Ovary (tissue), 9 donors: ENCODE measurements around the gene RSPH1. TPM values are rescaled to one million over a fixed set of nuclear protein-coding genes. Genes with fewer than 3 reads are reported as not detected.

Source experiments
- DNase-seq, 5 donors: peaks; one replicate each; pipeline ENCODE4 v3.0.0-alpha.2; 2019 to 2020
- H3K27ac ChIP-seq, 2 donors: fragments of 200-600 bp; one replicate each; pipeline versions ENCODE4 v1.5.1 to v1.8.0; 2019 to 2022
- H3K27me3 ChIP-seq: fragments of 200-600 bp; one replicate; pipeline ENCODE4 v1.8.0; 2022
- H3K36me3 ChIP-seq: fragments of 200-600 bp; sonication (generic); one replicate; pipeline ENCODE4 v1.5.1; 2019
- H3K4me1 ChIP-seq: one replicate; pipeline ENCODE4 v1.8.1; 2013; ENCODE audit warnings: mild to moderate bottlenecking, moderate library complexity; ENCODE audit not compliant: insufficient read depth
- H3K4me3 ChIP-seq: fragments of 200-600 bp; sonication (generic); one replicate; pipeline ENCODE4 v1.5.1; 2017
- H3K9me3 ChIP-seq, 2 donors: fragments of 200-600 bp in 1 of 2; sonication (generic) in 1 of 2; one replicate each; pipeline versions ENCODE4 v1.5.1 to v1.8.1; 2013 to 2019; ENCODE audit warnings: mild to moderate bottlenecking in 1 of 2, moderate library complexity in 1 of 2
- CTCF ChIP-seq, 3 donors: fragments of 450-650 bp in 2 of 3; fragments of 200-600 bp in 1 of 3; IDR thresholded peaks; one replicate each; pipeline versions ENCODE4 v1.5.1 to v1.8.0; 2016 to 2022; ENCODE audit warnings: antibody characterized with exemption in 3 of 3, mild to moderate bottlenecking in 1 of 3
- EP300 ChIP-seq: sonication (generic); formaldehyde crosslinking; IDR thresholded peaks from one replicate; pipeline ENCODE4 v1.6.1; 2017; ENCODE audit warnings: antibody characterized with exemption
- POLR2A ChIP-seq: fragments of 450-650 bp; IDR thresholded peaks from one replicate; pipeline ENCODE4 v1.6.1; 2017; ENCODE audit warnings: antibody characterized with exemption, mild to moderate bottlenecking, moderate library complexity
- WGBS, 3 donors: extraction: QIAGEN DNeasy Blood & Tissue Kit in 1 of 3; methylation state at CpG; one replicate each; pipeline versions ENCODE4 v1.1.5 to v1.1.7; 2013 to 2017; 5-methylcytosine and 5-hydroxymethylcytosine counted together
- intact Hi-C, 4 donors: fragments of 100-400 bp; cut with DNase I; formaldehyde crosslinking; loops; one replicate each; pipeline versions ENCODE4 v1.11.0 to v1.15.1; 2022 to 2023
- polyA plus RNA-seq, 2 donors: library from polyadenylated mRNA; stranded (reverse); fragments of 200-250 nt in 1 of 2; fragments of 350-450 nt in 1 of 2; fragmentation: Illumina TruSeq in 1 of 2; extraction: RNeasy Lipid Tissue Mini Kit (QIAGEN cat#74804) in 1 of 2; gene quantifications; one replicate each; pipeline ENCODE4 v1.2.3, GENCODE V29; 2013 to 2014
- total RNA-seq, 7 donors: library from RNA; depleted of rRNA in 2 of 7; stranded (reverse); fragments of >200 nt in 2 of 7; fragmentation: NEBNext Ultra II Directional in 3 of 7; extraction: Animal tissue kit (Norgen Biotek cat#: 25700) in 3 of 7; gene quantifications; one replicate each; pipeline versions ENCODE4 v1.1.0 to v1.2.4, GENCODE V29; 2016 to 2023
- donor health status: DM: no; HTN: no; CAD: no; lungs with moderate emphysema.
- donor health status: DM: no; HTN: no; CAD: no.
- donor health status: Bipolar disorder and iron deficiency.
- donor health status: DM: yes; HTN: yes; CAD: no.
- donor health status: DM: no; HTN: no; CAD: no.
- donor health status: DM: yes; HTN: yes; CAD: no.

The RSPH1 gene
- total and polyA plus RNA-seq, 9 donors: 0.76 to 37.5 (median 2.5) TPM

GRCh38 chr21:42453986-42454570, 41.9 kb downstream of the RSPH1 start:
- no peaks in the 10 kb centered on the region for H3K4me1 ChIP-seq
- intact Hi-C loops: no loop called here
- TF ChIP-seq POLR2A: no peak
- no peak for TF ChIP-seq CTCF (IDR thresholded peaks at IDR 0.05)
- no peak for TF ChIP-seq EP300
- H3K36me3 ChIP-seq: no peaks in the 10 kb centered on the region
- no peaks in the 10 kb centered on the region for H3K9me3 ChIP-seq
- no peak overlapping the region for H3K4me3 ChIP-seq
- H3K27ac ChIP-seq: no peak overlapping the region
- 24 to 29% (median 28%) methylated on average over 19 of the region's 19 CpGs for WGBS, 3 donors
- no peak for DNase-seq
- H3K27me3 ChIP-seq: no peaks in the 10 kb centered on the region

- 36 to 46% (median 37%) methylated on average over 18 of the region's 18 CpGs for WGBS, 3 donors
- Histone ChIP-seq H3K27ac (no peak overlapping the region), H3K27me3 (no peaks in the 10 kb centered on the region), H3K36me3 (no peaks in the 10 kb centered on the region), H3K9me3 (no peaks in the 10 kb centered on the region), H3K4me3 (no peak overlapping the region), H3K4me1 (no peaks in the 10 kb centered on the region)
- intact Hi-C loops: no loop called here
- no peak for DNase-seq
- TF ChIP-seq POLR2A (no peak), EP300 (no peak), CTCF (IDR thresholded peaks at IDR 0.05) (no peak)
These were observed 42.6 kb downstream of the RSPH1 start for GRCh38 chr21:42453224-42453985.

DNA sequence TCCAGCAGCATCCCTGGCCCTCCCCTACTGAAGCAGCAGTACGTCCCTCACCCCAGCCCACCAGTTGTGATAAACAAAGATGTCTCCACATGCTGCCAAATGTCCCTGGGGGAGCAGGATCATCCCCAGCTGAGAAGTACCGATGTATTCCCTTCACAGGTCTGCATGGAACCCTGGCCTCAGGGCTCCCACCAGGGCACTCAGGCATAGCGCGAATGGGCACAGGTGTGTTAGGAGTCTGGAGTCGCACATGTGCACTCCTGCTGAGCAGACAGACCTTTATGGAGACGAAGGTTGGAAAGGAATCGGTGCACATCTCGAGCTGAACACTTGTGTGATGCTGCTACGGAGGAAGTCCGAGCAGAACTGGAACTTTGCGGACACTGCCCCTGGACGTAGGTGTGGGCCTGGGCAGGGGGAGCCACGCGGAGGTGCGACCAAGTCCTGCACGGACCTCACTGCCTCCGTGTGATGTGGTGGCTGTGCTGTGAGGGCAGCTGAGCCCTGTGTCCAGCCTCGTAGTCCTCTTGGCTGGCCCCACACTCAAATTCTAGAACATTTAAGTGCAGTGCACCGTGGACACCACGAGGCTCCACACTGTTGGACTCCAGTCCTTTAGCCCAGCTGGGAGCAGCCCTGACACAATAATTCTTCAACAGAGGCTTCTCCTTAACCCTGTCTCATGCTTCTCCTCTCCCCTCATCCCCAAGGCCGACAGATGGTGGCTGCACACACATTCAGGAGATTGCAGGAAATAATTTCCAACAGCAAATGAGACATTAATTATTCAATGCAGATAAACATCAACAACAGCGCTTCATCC, 43.4 kb downstream of the RSPH1 start:
- Histone ChIP-seq H3K27ac (no peak overlapping the region), H3K36me3 (no peaks in the 10 kb centered on the region), H3K4me1 (no peaks in the 10 kb centered on the region), H3K27me3 (no peaks in the 10 kb centered on the region), H3K9me3 (no peaks in the 10 kb centered on the region), H3K4me3 (no peak overlapping the region)
- DNase-seq: no peak
- no peak for TF ChIP-seq POLR2A
- no peak for TF ChIP-seq EP300
- TF ChIP-seq CTCF (IDR thresholded peaks at IDR 0.05): no peak
- intact Hi-C loops: no loop called here
- 72 to 76% (median 72%) methylated on average over 22 of the region's 22 CpGs for WGBS, 3 donors

DNA sequence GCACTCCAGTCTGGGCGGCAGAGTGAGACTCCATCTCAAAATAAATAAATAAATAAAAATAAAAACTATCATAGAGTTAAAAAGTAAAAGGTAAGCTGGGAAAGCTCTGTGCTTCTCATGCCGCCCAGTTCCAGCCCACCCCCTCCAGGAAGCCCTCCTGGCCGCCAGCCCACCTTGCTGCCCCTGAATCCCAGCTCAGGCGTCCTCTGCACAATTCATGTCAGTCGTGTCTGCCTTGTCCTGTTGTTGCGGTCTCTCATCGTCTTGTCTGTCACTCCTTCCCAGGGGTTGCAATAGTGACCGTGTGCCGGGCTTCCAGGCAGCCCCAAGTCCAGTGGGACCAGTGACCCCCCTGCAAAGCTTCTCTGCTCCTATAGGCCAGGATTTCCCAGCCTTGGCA, 44.1 kb downstream of the RSPH1 start:
- Histone ChIP-seq H3K27me3 (no peaks in the 10 kb centered on the region), H3K36me3 (no peaks in the 10 kb centered on the region), H3K9me3 (no peaks in the 10 kb centered on the region), H3K4me3 (no peak overlapping the region), H3K27ac (no peak overlapping the region), H3K4me1 (no peaks in the 10 kb centered on the region)
- no peak for DNase-seq
- WGBS, 3 donors: 91 to 94% (median 93%) methylated on average over 9 of the region's 9 CpGs
- TF ChIP-seq POLR2A: no peak
- no peak for TF ChIP-seq EP300
- no peak for TF ChIP-seq CTCF (IDR thresholded peaks at IDR 0.05)
- intact Hi-C loops: no loop called here
